Measurements from ENCODE around the gene MRPL24.
"Not testable (repeated sequence)": the region's sequence is repeated elsewhere in the genome, so short reads cannot be mapped to it uniquely, and the experiment has no call there.

The MRPL24 gene

DNA sequence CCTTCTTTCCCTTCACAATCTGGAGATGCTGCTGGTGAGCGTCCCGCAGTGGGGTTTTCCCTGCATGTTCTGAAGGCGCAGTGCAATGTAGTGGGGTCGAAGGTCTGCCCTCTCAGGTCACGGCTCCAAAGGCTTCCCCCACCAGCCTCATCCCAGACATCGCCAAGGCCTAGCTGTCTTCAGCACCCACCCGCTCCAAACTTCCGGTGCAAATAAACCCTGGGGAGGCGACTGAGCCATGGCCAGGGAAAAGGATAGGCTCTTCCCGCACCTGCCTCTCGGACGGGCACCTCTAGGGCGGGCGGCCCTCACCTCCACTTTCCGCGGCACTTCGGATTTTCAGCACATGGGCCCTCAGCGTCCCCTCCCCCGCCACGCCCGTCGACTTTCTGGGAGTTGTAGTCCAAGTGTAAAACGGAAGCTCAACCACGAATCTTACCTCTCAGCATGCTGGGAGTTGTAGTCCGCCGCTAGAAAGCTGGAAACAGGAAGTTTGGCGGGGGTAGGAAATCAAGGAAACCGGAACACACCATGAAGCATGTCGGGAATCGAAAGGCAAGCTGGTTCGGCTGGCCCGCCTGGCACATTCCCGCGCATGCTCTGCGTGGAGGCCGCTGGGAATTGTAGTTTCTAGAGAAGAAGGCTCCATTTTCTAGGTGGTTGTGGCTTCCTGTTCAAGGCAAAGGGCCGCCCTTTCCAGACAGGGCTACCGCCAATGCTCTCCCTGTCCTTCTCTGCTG, at the start of gene MRPL24:
MRPL24 (minus strand) TSS at position 348 of the 740 bp plus-strand sequence. CDS start 2,384 bp downstream, outside the sequence.
- peak; percentile 100 for DNase-seq

GRCh38 chr1:156789621-156790318, 48.9 kb upstream of the MRPL24 start:
- no peak for DNase-seq

DNA sequence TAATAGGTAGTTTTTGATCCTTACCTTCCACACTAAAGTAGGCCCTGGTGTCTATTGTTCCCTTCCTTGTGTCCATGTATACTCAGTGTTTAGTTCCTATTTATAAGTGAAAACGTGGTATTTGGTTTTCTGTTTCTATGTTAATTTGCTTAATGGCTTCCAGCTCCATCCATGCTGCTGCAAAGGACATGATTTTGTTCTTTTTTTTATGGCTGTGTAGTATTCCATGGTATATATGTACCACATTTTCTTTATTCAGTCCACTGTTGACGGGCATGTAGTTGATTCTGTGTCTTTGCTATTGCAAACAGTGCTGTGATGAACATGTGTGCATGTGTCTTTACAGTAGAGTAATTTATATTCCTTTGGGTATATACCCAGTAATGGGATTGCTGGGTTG, 47.2 kb upstream of the MRPL24 start:
- no peak for DNase-seq

DNA sequence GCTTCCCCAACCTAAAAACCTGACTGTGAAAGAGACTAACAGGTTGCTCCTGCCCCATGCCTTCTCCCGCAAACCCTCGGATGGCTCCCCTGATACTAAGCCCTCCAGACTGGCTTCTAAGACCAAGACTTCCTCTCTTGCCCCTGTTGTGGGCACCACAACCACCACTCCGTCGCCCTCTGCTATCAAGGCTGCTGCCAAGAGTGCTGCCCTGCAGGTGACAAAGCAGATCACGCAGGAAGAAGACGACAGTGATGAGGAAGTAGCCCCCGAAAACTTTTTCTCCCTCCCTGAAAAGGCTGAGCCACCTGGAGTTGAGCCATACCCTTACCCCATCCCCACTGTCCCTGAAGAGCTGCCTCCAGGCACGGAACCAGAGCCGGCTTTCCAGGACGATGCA, 45.8 kb upstream of the MRPL24 start:
- no peak for DNase-seq

- no peak for DNase-seq
These were observed 44.6 kb upstream of the MRPL24 start for GRCh38 chr1:156785458-156785857.

DNA sequence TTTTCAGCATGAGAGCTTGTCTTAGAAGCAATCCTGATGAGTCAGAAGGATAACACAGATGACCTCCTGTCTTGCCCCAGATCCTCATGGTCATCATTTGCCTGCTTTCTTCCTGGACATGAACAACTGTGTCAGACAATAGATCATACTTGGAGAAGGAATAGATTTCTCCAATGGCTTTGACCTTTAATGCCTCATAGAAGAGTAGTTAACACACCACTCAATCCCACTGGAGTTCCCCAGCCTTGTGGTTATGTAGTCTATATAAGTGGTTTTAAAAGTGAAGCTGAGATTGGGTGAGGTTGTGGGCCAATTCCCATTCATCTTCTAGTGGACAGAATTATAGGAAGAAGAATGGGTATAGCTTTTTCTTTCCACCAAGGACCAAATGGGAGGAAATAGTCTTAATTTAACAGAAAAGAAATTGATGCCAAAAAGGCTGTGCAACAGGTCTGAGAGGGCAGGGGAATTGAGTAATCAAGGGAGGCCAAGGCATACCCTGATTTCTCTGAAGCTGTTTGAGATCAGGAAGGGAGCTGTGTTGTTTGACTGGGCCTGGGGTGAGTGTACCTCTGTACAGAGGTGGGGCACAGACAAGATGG, 40.8 kb upstream of the MRPL24 start:
- DNase-seq: no peak

- DNase-seq: no peak
These were observed 36.7 kb upstream of the MRPL24 start for GRCh38 chr1:156777573-156777972.

- no peak for DNase-seq
These were observed 36.1 kb upstream of the MRPL24 start for GRCh38 chr1:156776942-156777341.

GRCh38 chr1:156775799-156776198, 34.9 kb upstream of the MRPL24 start:
- no peak for DNase-seq

- DNase-seq: no peak
These were observed 32.7 kb upstream of the MRPL24 start for GRCh38 chr1:156773607-156774006.

- no peak for DNase-seq
These were observed 32.0 kb upstream of the MRPL24 start for GRCh38 chr1:156772728-156773497.

DNA sequence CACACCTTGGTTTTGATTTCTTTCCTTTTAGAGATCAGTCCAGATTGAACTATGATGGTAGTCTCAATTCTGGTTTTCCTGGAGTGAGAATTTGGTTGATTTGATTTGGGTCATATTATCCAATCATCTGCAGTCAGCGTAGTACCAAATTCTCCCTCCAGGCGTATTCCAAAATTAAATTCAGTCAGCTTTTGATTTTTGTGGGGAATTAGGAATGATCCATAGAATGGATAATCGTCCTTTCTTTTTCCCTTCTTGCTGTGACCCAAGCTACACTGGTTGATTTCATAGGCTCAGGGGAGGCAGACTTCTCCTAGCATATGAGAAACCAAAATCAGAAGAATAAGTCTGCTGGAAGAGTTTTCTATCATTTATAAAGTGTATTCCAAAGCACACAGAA, 31.3 kb upstream of the MRPL24 start:
- DNase-seq: no peak

DNA sequence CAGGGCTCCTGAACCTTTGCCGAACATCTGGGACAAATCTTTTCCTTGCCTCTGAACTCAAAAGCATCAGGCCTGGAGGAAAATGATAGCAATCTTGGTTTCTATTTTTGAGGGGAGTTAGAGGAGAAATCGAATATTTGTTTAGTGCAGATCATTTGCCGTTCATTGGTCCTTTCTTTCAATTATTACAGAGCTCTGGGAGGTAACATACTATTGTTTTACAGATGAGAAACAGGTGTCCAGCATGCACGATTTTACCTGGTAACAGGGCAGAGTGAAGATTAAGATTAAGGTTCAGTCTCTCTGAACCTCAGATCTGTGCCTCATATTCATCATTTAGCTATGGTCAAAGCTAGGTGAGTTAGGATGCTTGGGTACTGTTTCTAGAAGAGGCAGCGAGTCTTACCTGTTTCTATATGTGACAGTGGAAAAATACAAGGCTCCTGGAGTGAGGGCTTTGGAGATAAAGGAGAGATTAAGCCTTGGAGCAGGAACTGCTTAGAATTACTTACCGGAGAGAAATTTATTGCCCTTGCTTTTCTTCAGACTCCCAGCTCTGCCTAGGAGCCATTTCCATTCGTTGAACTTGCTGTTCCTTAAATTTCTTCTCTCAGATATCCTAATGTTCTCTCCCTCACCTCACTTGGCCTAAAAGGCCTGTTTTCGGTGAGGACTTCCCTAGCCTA, 27.9 kb upstream of the MRPL24 start:
- no peak for DNase-seq

GRCh38 chr1:156767879-156768604, 27.2 kb upstream of the MRPL24 start:
- DNase-seq: no peak

- peak; percentile 100 for DNase-seq
These were observed 26.4 kb upstream of the MRPL24 start, which contains the start of gene PRCC for GRCh38 chr1:156767101-156767878. PRCC (plus strand) TSS chr1:156767535; CDS start chr1:156767772, 237 bp downstream.

DNA sequence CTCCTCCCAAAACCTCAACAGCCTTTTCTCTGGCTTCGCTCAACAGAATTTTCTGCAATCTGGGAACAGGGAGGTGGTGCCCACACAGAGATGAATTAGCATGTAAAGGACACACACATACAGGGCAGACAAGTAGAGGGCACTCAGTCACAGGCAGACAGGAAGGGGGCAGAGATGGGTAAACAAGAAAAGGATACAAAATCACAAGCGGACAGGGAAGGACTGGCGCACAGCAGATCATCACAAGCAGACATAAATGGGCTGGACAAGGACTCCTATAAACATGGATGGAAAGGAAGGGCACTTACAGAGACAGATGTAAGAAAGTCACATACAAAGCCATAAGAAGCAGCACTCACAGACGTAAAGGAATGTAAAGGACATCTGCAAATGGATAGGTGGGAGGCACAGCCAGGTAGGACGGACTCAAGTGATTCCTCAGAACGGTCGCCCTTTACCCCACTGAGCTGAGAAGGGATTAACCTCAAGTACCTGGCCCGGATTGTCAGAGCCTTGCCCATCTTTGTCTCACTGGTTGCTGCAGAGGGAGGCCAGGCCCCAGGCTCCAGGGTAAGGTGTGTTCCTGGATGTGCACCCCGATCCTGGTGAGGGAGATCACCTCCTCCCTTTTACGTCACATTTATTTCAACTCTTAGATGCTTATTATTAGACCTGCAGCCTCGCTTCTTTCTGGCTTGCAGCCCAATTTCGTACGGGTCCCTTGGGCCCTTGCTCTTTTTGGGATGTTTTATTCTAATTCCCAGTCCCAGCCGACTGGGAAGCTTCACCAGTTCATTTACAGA, 25.6 kb upstream of the MRPL24 start:
- no peak for DNase-seq

DNA sequence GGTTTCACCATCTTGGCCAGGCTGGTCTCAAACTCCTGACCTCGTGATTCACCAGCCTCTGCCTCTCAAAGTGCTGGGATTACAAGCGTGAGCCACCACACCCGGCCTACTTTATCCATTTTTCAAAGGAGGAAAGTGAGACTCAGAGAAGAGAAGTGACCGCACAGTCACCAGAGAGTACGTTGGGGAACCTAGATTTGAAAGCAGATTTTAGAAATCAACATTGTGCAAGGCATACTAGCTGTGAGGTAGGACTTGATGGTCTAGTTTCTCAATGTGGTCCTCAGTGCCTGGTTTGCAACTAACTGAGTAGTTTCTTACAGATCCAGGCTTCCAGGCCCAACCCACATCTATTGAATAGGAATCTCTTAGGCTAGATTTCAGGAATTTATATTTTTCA, 24.8 kb upstream of the MRPL24 start:
- no peak for DNase-seq

DNA sequence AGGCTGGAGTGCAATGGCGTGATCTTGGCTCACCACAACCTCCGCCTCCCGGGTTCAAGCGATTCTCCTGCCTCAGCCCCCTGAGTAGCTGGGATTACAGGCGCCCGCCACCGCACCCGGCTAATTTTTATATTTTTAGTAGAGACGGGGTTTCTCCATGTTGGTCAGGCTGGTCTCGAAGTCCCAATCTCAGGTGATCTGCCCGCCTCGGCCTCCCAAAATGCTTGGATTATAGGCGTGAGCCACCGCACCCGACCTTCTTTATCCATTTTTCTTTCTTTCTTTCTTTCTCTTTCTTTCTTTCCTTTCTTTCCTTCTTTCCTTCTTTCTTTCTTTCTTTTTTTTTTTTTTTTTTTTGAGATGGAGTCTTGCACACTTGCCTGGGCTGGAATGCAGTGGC, 24.2 kb upstream of the MRPL24 start:
- DNase-seq: not testable (repeated sequence)

DNA sequence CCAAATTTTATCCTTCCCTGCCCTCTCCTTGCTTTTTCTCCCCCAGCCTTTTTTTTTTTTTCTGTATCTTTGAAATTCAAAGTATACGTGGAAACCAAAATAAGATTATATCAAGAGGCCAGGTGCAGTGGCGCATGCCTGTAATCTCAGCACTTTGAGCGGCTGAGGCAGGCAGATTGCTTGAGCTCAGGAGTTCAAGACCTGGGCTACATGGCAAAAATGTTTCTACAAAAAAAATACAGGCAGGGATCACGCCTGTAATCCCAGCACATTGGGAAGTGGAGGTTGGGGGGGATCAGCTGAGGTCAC, 19.9 kb upstream of the MRPL24 start:
- no peak for DNase-seq

DNA sequence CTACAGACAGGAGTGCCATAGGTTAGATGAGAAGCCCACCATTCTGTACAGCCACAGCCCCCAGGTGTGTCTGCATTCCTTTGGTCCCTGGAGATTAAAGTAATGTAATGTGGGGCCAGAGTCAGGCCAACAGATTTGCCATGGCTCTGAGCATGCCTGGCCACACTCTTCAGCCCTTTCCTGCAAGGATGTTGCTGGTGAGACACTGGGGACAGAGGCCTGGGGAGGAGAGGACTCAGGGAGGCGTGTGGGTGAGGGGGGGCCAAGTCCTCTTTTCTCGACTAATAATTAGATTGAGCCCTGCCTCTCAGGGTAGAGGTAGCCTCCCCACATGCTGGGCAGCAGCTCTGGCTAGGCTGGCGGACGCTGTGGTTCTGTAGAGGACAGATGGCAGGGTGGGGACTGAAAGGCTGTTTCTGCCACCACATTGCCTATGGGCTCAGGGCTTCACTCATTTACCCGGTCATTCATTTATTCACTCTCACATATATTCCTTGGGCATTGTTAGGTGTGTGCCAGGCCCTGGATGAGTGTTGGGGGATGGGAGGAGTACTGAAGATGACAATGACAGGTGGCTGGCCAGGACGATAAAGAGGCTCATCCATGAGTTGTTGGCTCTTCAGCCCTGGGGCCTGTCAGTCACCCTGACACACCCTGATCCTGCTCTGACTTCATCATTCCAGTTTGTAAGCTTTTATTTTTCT, 19.4 kb upstream of the MRPL24 start:
- DNase-seq: no peak
